ES-I3 (cell line): ENCODE data around the gene NOSTRIN.
"Not testable (repeated sequence)": the region's sequence is repeated elsewhere in the genome, so short reads cannot be mapped to it uniquely, and the experiment has no call there.

Source experiments
- H3K36me3 ChIP-seq: 2 replicates; pipeline ENCODE4 v1.6.1; 2013; ENCODE audit warnings: mild to moderate bottlenecking, low read length, control low read depth, moderate library complexity; ENCODE audit not compliant: insufficient read depth
- H3K4me1 ChIP-seq: 2 replicates; pipeline ENCODE4 v1.6.1; 2013; ENCODE audit warnings: mild to moderate bottlenecking, control low read depth, low read length; ENCODE audit not compliant: insufficient read depth
- H3K9ac ChIP-seq: 2 replicates; pipeline ENCODE4 v1.6.1; 2013; ENCODE audit warnings: low read depth, mild to moderate bottlenecking, low read length, moderate library complexity
- H3K9me3 ChIP-seq: 2 replicates; pipeline ENCODE4 v1.6.1; 2013; ENCODE audit warnings: mild to moderate bottlenecking, low read length, moderate library complexity; ENCODE audit not compliant: control insufficient read depth, insufficient read depth

The NOSTRIN gene

DNA sequence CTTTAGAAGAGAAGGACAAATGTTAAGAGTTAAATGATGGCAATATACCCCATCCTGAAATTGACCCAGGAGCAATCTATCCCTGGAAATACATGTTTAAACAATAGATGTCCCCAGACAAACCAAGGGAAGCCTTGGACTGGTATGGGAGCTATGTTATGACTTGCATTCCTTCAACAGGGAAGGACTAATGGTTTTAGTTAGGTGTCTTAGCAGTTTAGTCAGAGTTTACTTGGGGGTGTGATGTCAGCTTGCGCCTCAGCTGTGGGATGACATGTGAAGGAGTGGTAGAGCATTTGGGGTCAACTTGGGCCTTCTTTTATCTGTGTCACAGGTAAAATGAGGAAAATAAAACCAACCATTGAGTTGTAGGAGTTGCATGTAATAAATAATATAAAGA is 51.0 kb downstream of the NOSTRIN start:
- no peak overlapping the region for H3K9ac ChIP-seq
- no peaks in the 10 kb centered on the region for H3K4me1 ChIP-seq
- H3K36me3 ChIP-seq = no peaks in the 10 kb centered on the region
- no peaks in the 10 kb centered on the region for H3K9me3 ChIP-seq

DNA sequence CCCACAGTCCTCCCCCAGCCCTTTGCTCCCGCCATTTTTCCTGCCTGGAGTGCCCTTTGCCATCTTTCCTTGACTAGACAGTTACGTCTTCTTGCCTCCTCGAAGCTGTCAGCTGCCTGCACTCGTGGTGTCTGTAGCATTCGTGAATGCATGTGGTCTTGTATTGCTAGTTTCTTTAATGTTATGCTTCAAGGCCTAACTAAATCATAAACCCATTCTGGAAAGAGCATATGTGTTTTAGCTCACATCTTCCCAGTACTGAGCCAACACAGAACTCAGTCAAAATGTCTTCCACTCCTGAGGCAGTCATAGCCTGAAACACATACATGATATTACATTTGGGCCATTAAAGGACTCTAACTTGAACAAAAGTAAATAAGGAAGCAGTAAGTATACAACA is 52.2 kb downstream of the NOSTRIN start:
- Histone ChIP-seq H3K4me1 (no peaks in the 10 kb centered on the region), H3K36me3 (no peaks in the 10 kb centered on the region), H3K9me3 (no peaks in the 10 kb centered on the region), H3K9ac (no peak overlapping the region)

DNA sequence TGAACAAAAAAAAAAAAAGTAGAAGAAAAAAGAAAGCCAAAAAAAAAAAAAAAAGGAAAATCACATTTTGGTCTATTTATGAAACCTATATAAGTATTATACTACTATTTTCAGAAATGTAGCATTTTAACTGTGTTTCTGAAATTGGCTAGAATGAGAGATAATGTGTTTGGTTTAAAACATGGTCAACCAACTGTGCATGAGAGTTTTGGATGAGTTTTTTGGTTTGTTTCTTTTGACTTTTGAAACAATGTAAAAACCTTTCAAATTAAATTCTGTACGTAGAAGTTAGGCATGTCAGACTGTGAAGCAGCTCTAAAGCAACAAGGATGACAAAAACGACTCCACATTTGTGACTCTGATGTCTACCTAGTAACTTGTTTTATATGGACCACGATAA is 53.2 kb downstream of the NOSTRIN start:
- Histone ChIP-seq H3K4me1 (no peaks in the 10 kb centered on the region), H3K9ac (no peak overlapping the region), H3K36me3 (no peaks in the 10 kb centered on the region), H3K9me3 (no peaks in the 10 kb centered on the region)

DNA sequence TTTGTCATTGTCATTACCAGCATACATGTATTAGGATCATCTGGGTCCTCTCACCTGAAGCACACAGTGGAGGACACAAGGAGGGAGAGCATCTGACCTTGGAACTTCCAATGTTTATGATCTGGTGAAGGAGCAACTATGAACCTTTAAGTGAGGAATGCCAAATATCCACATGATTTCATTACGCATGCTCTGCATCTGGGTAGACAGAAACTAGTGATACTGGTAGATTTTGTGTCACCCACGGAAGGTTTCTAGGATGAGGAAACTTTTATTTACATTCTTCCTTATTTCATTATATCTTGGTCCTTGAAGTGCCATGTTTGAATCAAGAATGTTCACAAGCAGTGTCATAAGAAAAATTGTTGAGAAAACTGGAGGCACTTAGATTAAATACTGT is 55.7 kb downstream of the NOSTRIN start:
- no peaks in the 10 kb centered on the region for H3K4me1 ChIP-seq
- no peaks in the 10 kb centered on the region for H3K36me3 ChIP-seq
- H3K9me3 ChIP-seq = no peaks in the 10 kb centered on the region
- H3K9ac ChIP-seq = no peak overlapping the region

DNA sequence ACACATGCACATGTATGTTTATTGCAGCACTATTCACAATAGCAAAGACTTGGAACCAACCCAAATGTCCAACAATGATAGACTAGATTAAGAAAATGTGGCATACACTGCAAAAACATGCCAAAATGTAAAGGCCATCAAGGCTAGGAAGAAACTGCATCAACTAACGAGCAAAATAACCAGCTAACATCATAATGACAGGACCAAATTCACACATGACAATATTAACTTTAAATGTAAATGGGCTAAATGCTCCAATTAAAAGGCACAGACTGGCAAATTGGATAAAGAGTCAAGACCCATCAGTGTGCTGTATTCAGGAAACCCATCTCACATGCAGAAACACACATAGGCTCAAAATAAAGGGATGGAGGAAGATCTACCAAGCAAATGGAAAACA is 64.7 kb downstream of the NOSTRIN start:
- H3K4me1 ChIP-seq, H3K36me3 ChIP-seq, H3K9ac ChIP-seq, H3K9me3 ChIP-seq: not testable (repeated sequence)

DNA sequence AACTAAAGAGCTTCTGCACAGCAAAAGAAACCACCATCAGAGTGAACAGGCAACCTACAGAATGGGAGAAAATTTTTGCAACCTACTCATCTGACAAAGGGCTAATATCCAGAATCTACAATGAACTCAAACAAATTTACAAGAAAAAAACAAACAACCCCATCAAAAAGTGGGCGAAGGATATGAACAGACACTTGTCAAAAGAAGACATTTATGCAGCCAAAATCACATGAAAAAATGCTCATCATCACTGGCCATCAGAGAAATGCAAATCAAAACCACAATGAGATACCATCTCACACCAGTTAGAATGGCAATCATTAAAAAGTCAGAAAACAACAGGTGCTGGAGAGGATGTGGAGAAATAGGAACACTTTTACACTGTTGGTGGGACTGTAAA is 67.9 kb downstream of the NOSTRIN start:
- not testable (repeated sequence) for H3K9me3 ChIP-seq, H3K9ac ChIP-seq, H3K36me3 ChIP-seq

DNA sequence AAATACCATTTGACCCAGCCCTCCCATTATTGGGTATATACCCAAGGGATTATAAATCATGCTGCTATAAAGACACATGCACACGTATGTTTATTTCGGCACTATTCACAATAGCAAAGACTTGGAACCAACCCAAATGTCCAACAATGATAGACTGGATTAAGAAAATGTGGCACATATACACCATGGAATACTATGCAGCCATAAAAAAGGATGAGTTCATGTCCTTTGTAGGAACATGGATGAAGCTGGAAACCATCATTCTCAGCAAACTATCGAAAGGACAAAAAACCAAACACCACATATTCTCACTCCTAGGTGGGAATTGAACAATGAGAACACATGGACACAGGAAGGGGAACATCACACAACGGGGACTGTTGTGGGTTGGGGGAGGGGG is 68.4 kb downstream of the NOSTRIN start:
- not testable (repeated sequence) for H3K4me1 ChIP-seq, H3K9ac ChIP-seq, H3K9me3 ChIP-seq, H3K36me3 ChIP-seq

More for the DNA sequence above, 67.9 kb downstream of the NOSTRIN start:
- not testable (repeated sequence) for H3K4me1 ChIP-seq

DNA sequence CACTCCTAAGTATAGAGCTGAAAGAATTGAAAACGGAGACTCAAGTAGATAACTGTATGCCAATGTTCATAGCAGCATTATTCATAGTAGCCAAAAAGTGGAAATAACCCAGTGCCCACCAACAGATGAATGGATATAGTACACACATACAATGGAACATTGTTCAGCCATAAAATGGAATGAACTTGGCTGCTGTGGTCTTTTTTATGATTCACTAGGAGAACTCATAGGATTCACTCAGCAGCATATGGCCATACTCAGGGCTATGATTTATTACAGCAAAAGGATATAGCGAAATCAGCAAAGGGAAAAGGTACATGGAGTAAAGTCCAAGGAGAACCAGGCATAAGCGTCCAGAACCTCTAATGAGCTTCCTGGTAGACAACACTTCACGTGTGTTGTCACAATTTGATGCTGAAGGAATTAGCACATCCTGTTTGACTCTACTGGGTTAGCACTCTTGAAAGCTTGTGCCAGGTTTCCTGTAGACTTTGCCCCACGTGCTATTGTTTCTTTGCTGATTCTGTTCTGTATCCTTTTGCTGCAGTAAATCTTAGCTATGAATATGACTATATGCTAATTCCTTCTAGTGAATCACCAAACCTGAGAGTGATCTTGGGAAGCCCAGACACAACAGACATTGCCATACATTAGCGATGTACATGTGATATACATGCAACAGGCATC is 72.1 kb downstream of the NOSTRIN start:
- H3K36me3 ChIP-seq = 0 out of 2 replicates have a peak, but pooled peaks cover 3% of the 10 kb centered on the region

DNA sequence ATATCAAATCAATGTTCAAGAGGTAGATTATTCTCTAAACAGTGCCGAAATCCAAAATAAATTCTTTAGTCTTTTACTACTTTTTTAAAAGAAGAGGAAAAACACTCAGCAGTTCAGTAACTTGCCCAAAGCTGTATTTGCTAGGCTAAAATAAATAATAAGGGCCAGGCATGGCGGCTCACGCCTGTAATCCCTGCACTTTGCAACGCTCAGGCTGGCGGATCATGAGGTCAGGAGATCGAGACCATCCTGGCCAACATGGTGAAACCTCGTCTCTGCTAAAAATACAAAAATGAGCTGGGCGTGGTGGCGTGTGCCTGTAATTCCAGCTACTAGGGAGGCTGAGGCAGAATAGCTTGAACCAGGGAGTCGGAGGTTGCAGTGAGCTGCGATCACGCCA is 79.7 kb downstream of the NOSTRIN start:
- H3K36me3 ChIP-seq, H3K9me3 ChIP-seq, H3K4me1 ChIP-seq, H3K9ac ChIP-seq: not testable (repeated sequence)

More for the DNA sequence above, 72.1 kb downstream of the NOSTRIN start:
- Histone ChIP-seq H3K9me3 (no peaks in the 10 kb centered on the region), H3K4me1 (peaks cover 9% of the 10 kb centered on the region; the same call in 1 of the 2 replicates), H3K9ac (no peak overlapping the region)

DNA sequence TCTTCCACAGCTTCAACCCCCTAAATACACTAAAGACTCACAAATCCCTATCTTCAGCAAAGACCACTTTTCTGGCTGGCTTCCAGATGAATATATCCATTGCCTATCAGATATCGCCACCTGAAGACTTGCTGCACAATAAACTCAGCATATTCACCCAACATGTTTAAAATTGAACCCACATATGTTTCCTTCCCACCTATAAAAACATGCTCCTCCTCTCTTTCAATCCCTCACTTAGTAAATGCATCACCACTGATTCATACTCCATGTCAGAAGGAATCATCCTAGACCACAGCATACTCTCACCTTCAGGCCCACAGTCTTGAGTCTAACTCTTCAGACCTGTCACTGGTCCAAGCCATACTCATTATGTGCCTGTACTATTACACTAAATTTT is 82.5 kb downstream of the NOSTRIN start:
- Histone ChIP-seq H3K9ac (no peak overlapping the region), H3K4me1 (no peaks in the 10 kb centered on the region; the same call in 1 of the 2 replicates), H3K36me3 (no peaks in the 10 kb centered on the region; the same call in 1 of the 2 replicates)

DNA sequence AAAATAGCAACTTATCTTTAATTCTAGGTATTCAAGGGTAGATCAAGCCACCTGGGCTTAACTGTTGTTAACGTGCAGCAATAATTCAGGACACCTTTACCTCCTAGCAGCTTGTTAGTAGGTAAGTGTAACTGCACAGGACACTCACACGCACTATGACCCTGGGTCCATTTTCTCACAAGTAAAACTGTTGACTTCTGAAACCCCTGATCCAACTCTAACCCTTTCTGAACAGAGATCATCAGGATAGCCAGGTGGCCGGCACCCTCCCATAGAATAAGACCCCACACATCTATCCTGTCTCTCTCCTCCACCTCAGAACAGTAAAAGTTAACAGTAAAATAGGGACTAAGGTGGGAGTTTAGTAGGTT is 87.2 kb downstream of the NOSTRIN start:
- Histone ChIP-seq H3K4me1 (no peaks in the 10 kb centered on the region; the same call in 1 of the 2 replicates), H3K36me3 (no peaks in the 10 kb centered on the region; the same call in 1 of the 2 replicates), H3K9ac (peak overlapping the region; percentile 86), H3K9me3 (no peaks in the 10 kb centered on the region)

More for the DNA sequence above, 82.5 kb downstream of the NOSTRIN start:
- H3K9me3 ChIP-seq = no peaks in the 10 kb centered on the region

DNA sequence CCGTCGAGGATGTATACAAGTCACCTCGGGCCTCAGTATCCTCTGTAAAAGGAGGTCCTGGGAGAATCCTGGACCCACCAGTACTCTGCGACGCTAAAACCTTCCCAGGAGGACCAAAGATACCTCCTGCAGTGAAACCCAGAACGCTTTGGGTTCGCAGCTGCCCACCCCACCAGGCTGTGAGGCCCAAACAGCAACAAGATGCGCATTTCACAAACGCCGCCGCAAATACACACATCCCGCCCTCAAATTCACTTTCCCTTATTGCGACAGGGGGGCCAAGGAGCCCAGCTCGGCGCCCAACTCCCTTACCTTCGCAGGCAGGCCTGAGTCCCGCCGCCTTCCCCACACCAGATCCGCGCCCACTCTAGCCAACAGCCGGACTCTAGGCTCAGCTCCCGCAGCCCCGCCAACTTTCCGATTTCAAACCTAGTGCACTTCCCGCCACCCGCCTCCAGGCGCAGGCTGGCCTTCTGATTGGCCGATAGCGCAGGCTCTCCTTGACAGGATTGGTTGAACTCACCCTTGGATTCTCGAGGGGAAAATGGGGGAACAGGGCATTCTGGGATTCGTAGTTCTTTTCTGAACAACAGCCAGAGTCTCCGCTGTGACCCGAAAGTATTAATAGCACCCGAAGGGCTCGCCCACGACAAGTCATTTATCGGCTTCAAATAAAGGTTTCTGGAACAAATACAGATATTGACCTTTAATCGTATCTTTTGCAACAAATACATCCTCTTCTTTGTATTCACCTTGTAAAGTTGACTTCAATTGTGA is 87.8 kb downstream of the NOSTRIN start, which contains the start of gene SPC25:
SPC25 (minus strand) TSS at position 425 of the 777 bp plus-strand sequence. CDS start 911 bp downstream, outside the sequence.
- Histone ChIP-seq H3K9me3 (no peaks in the 10 kb centered on the region), H3K9ac (peak within 1 kb of the TSS; percentile 86), H3K36me3 (no peaks in the 10 kb centered on the region; the same call in 1 of the 2 replicates), H3K4me1 (no peaks in the 10 kb centered on the region; the same call in 1 of the 2 replicates)

DNA sequence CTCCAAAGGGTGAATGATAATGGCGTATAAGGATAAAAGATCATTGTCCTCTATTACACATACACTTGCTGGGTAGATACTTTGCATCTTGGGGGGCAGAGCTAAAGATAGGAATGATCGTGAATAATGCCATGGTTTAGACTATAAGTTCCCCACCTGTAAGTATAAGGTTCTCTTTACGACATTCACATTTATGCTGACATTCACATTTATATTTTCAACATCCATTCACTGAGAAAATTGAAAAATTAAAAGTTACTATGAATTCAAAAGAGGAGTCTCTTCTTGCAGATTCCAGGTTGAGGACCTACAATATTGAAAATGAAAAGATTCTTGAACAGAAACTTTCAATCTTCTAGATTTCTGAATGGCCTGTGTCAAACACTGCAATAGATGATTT is 89.9 kb downstream of the NOSTRIN start:
- Histone ChIP-seq H3K9me3 (no peaks in the 10 kb centered on the region), H3K36me3 (no peaks in the 10 kb centered on the region), H3K9ac (no peak overlapping the region), H3K4me1 (no peaks in the 10 kb centered on the region; the same call in 1 of the 2 replicates)

DNA sequence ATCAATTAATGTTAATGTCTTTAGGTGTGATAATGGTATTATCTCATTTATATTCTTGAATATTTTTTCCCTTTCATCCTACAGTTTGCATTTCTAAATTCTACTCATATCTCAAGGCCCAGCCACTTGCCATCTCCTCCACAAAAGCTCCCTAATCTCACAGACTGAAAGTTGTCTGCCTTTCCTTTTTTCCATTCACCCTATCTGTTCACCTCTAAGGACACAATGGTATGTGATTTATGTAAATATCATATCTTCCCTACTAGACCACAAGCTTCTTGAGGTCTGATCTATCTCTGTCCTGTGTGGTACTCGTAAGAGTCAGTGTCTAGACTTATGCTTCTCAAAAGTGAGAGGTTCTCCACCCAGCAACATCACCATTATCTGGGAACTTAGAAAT is 91.7 kb downstream of the NOSTRIN start:
- Histone ChIP-seq H3K9ac (no peak overlapping the region), H3K4me1 (no peaks in the 10 kb centered on the region; the same call in 1 of the 2 replicates), H3K9me3 (no peaks in the 10 kb centered on the region), H3K36me3 (no peaks in the 10 kb centered on the region)

DNA sequence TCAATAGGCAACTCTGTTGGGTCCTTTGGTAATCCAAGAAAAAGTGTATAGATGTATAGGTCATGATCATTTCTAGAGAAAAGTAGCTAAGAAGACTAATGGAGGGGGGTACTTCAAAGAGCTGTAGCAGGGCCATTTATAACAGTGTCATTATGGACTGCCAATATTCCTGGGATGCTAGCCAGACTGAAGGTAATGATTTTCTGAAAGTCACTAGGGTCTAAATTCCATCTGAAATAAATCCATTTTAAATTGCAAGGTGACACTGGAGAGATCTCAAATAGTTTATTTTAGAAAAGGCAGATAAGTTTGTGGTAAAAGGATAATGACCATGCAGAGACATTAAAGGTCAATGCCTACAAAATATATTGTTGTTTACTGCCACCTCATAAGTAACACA is 92.3 kb downstream of the NOSTRIN start:
- no peaks in the 10 kb centered on the region for H3K4me1 ChIP-seq
- no peaks in the 10 kb centered on the region for H3K36me3 ChIP-seq
- no peaks in the 10 kb centered on the region for H3K9me3 ChIP-seq
- no peak overlapping the region for H3K9ac ChIP-seq
